PC-3 (cell line): ENCODE measurements around the gene IFNAR1. TPM values are rescaled to one million over a fixed set of nuclear protein-coding genes. Genes with fewer than 3 reads are reported as not detected.
A peak's percentile ranks its signal among the peaks of the same experiment; 100 is the strongest.

Source experiments
- ATAC-seq: fragments of 200-7000 bp; cut with Tn5 transposase; 2 replicates; pipeline ENCODE4 v1.9.1; 2020; ENCODE audit warnings: mild to moderate bottlenecking, moderate library complexity
- BruUV-seq: library from RNA; stranded (reverse); fragments of 400-500 nt; replicated peaks from 2 replicates; lab custom pipeline; 2021; lab: Mats Ljungman, UMichigan
- CTCF ChIA-PET: fragments of 300-600 bp; sonication (Branson Sonifier 250); formaldehyde crosslinking; loops from one replicate; lab custom pipeline; 2022; ENCODE audit warnings: antibody characterized with exemption; lab: Charles Lee
- POLR2A ChIA-PET: fragments of 300-600 bp; sonication (Branson Sonifier 250); formaldehyde crosslinking; loops from one replicate; lab custom pipeline; 2022; ENCODE audit warnings: antibody characterized with exemption; ENCODE audit not compliant: unreplicated experiment; lab: Charles Lee
- DNase-seq: peaks from one replicate; pipeline ENCODE4 v3.0.0-alpha.2; 2015
- H2AFZ ChIP-seq: fragments of 300-600 bp; sonication (generic); 2 replicates; pipeline ENCODE4 v1.6.0; 2016; ENCODE audit warnings: antibody characterized with exemption, low read length
- H3F3A ChIP-seq: fragments of 300-600 bp; sonication (generic); one replicate; pipeline ENCODE4 v1.6.0; 2017; ENCODE audit warnings: antibody characterized with exemption, low read length, control low read depth, mild to moderate bottlenecking; ENCODE audit not compliant: unreplicated experiment
- H3K27ac ChIP-seq: fragments of 300-600 bp; sonication (generic); 2 replicates; pipeline ENCODE4 v1.5.1; 2016; ENCODE audit warnings: mild to moderate bottlenecking, low read length
- H3K27me3 ChIP-seq: fragments of 300-600 bp; sonication (generic); 2 replicates; pipeline ENCODE4 v1.6.1; 2016; ENCODE audit warnings: low read length, mixed read lengths
- H3K36me3 ChIP-seq: fragments of 300-600 bp; sonication (generic); 2 replicates; pipeline ENCODE4 v1.6.1; 2016; ENCODE audit warnings: low read depth, mixed run types, low read length, mixed read lengths
- H3K4me1 ChIP-seq: fragments of 300-600 bp; sonication (generic); 2 replicates; pipeline ENCODE4 v1.5.1; 2016; ENCODE audit warnings: low read length; ENCODE audit not compliant: insufficient read depth
- H3K4me2 ChIP-seq: fragments of 300-600 bp; sonication (generic); 2 replicates; pipeline ENCODE4 v1.6.0; 2016; ENCODE audit warnings: low read length
- H3K4me3 ChIP-seq: fragments of 300-600 bp; sonication (generic); 2 replicates; pipeline ENCODE4 v1.5.1; 2016; ENCODE audit warnings: mild to moderate bottlenecking, low read length, mixed read lengths
- H3K79me2 ChIP-seq: fragments of 300-600 bp; sonication (generic); 2 replicates; pipeline ENCODE4 v1.6.1; 2017; ENCODE audit warnings: low read length, mixed read lengths
- H3K9ac ChIP-seq: fragments of 300-600 bp; sonication (generic); 2 replicates; pipeline ENCODE4 v1.6.0; 2016; ENCODE audit warnings: mild to moderate bottlenecking, low read length
- H3K9me2 ChIP-seq: fragments of 300-600 bp; sonication (generic); replicated peaks from 2 replicates; pipeline ENCODE4 v1.6.1; 2016; ENCODE audit warnings: mixed run types, low read length, mixed read lengths
- H3K9me3 ChIP-seq: fragments of 300-600 bp; sonication (generic); 2 replicates; pipeline ENCODE4 v1.6.1; 2016; ENCODE audit warnings: low read length, mixed read lengths
- H4K20me1 ChIP-seq: fragments of 300-600 bp; sonication (generic); 2 replicates; pipeline ENCODE4 v1.6.1; 2016; ENCODE audit warnings: low read length, mixed read lengths
- CTCF ChIP-seq: fragments of 300-600 bp; sonication (generic); conservative IDR thresholded peaks from 2 replicates; pipeline ENCODE4 v1.5.1; 2017; ENCODE audit warnings: antibody characterized with exemption, low read depth, mild to moderate bottlenecking, low read length
- EZH2 ChIP-seq: fragments of 300-600 bp; sonication (generic); IDR thresholded peaks from one replicate; pipeline ENCODE4 v1.6.1; 2017; ENCODE audit warnings: antibody characterized with exemption, mild to moderate bottlenecking, low read length; ENCODE audit not compliant: unreplicated experiment
- EZH2phosphoT487 ChIP-seq: fragments of 300-600 bp; sonication (generic); IDR thresholded peaks from 2 replicates; pipeline ENCODE4 v1.6.1; 2018; ENCODE audit warnings: mild to moderate bottlenecking, antibody characterized with exemption, low read length, borderline replicate concordance
- intact Hi-C: fragments of 100-400 bp; cut with micrococcal nuclease; formaldehyde crosslinking; loops from 2 replicates; pipeline ENCODE4 v1.9.0; 2023
- total RNA-seq: library from RNA; depleted of rRNA; stranded (reverse); fragments of >200 nt; gene quantifications from 2 replicates; pipeline ENCODE4 v1.2.3, GENCODE V29; 2014

The IFNAR1 gene
- total RNA-seq, 1 experiment from 2014 or later: 13.2 TPM

- no peak overlapping the region for H3K9ac ChIP-seq
- no peaks in the 10 kb centered on the region for H4K20me1 ChIP-seq
- peaks cover 21% of the 10 kb centered on the region for H3K4me1 ChIP-seq
- no peaks in the 10 kb centered on the region for H3F3A ChIP-seq
- DNase-seq: peak; percentile 24
- CTCF ChIA-PET: no interaction called here
- H3K4me3 ChIP-seq: no peak overlapping the region
- intact Hi-C loops: no loop called here
- H3K36me3 ChIP-seq: no peaks in the 10 kb centered on the region
- no TSS peak for BruUV-seq
- 0 out of 2 replicates have a peak overlapping the region, but pooled peaks have one; percentile 25 for H2AFZ ChIP-seq
- no peaks in the 10 kb centered on the region for H3K9me2 ChIP-seq
- H3K27me3 ChIP-seq: no peaks in the 10 kb centered on the region
- POLR2A ChIA-PET: no interaction called here
- peak overlapping the region; percentile 22; the same call in 1 of the 2 replicates for H3K27ac ChIP-seq
- H3K4me2 ChIP-seq: no peak overlapping the region
- peak; percentile 62 for ATAC-seq
- H3K9me3 ChIP-seq: no peaks in the 10 kb centered on the region
- TF ChIP-seq EZH2phosphoT487 (no peak), EZH2 (no peak), CTCF (no peak)
- H3K79me2 ChIP-seq: no peaks in the 10 kb centered on the region
Observed at GRCh38 chr21:33300701-33301631, 23.8 kb upstream of the IFNAR1 start.

GRCh38 chr21:33301632-33302002, 23.2 kb upstream of the IFNAR1 start:
- POLR2A ChIA-PET: no interaction called here
- no peak for ATAC-seq
- no peak for DNase-seq
- no peak overlapping the region for H3K4me3 ChIP-seq
- H3K36me3 ChIP-seq: no peaks in the 10 kb centered on the region
- no peak overlapping the region for H3K9ac ChIP-seq
- H3K9me2 ChIP-seq: no peaks in the 10 kb centered on the region
- no peaks in the 10 kb centered on the region for H3K79me2 ChIP-seq
- no peaks in the 10 kb centered on the region for H3K9me3 ChIP-seq
- CTCF ChIA-PET: no interaction called here
- no peak overlapping the region for H3K4me2 ChIP-seq
- no TSS peak for BruUV-seq
- no peak overlapping the region for H2AFZ ChIP-seq
- peaks cover 21% of the 10 kb centered on the region for H3K4me1 ChIP-seq
- no peaks in the 10 kb centered on the region for H3K27me3 ChIP-seq
- no peaks in the 10 kb centered on the region for H3F3A ChIP-seq
- TF ChIP-seq EZH2: no peak
- no peak overlapping the region for H3K27ac ChIP-seq
- intact Hi-C loops: no loop called here
- H4K20me1 ChIP-seq: no peaks in the 10 kb centered on the region

- Histone ChIP-seq H3K9me3 (no peaks in the 10 kb centered on the region), H3K4me2 (no peak overlapping the region), H3K9ac (no peak overlapping the region), H3K27me3 (no peaks in the 10 kb centered on the region), H4K20me1 (no peaks in the 10 kb centered on the region), H3F3A (no peaks in the 10 kb centered on the region), H2AFZ (no peak overlapping the region), H3K27ac (no peak overlapping the region), H3K4me1 (peaks cover 21% of the 10 kb centered on the region), H3K79me2 (no peaks in the 10 kb centered on the region), H3K9me2 (no peaks in the 10 kb centered on the region), H3K36me3 (no peaks in the 10 kb centered on the region), H3K4me3 (no peak overlapping the region)
- no peak for TF ChIP-seq EZH2
- no peak for TF ChIP-seq CTCF
- no peak for TF ChIP-seq EZH2phosphoT487
- DNase-seq (no peak), ATAC-seq (no peak)
- ChIA-PET CTCF (no interaction called here), POLR2A (no interaction called here)
- no TSS peak for BruUV-seq
- intact Hi-C loops: no loop called here
Observed at GRCh38 chr21:33302055-33302454, 22.7 kb upstream of the IFNAR1 start.
